Rectal smooth muscle tissue (tissue), 1 donor: ENCODE measurements around the gene DEPP1.
"Not testable (repeated sequence)": the region's sequence is repeated elsewhere in the genome, so short reads cannot be mapped to it uniquely, and the experiment has no call there.

ENCODE experiments used
- H3K27ac ChIP-seq: one replicate; pipeline ENCODE4 v1.7.0; 2013; ENCODE audit warnings: low read depth, low read length, inconsistent platforms
- H3K27me3 ChIP-seq: one replicate; pipeline ENCODE4 v1.7.0; 2013; ENCODE audit warnings: low read length; ENCODE audit not compliant: control insufficient read depth, insufficient read depth
- H3K36me3 ChIP-seq: one replicate; pipeline ENCODE4 v1.7.0; 2013; ENCODE audit warnings: low read length; ENCODE audit not compliant: control insufficient read depth, insufficient read depth
- H3K4me1 ChIP-seq: one replicate; pipeline ENCODE4 v1.7.0; 2013; ENCODE audit warnings: low read length; ENCODE audit not compliant: control insufficient read depth, insufficient read depth
- H3K4me3 ChIP-seq: one replicate; pipeline ENCODE4 v1.7.0; 2013; ENCODE audit warnings: low read length
- H3K9ac ChIP-seq: one replicate; pipeline ENCODE4 v1.7.0; 2013; ENCODE audit warnings: low read length

DEPP1 gene, protein sequence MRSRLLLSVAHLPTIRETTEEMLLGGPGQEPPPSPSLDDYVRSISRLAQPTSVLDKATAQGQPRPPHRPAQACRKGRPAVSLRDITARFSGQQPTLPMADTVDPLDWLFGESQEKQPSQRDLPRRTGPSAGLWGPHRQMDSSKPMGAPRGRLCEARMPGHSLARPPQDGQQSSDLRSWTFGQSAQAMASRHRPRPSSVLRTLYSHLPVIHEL

GRCh38 chr10:44978570-44979280 is at the start of gene DEPP1:
Gene DEPP1 (minus strand): TSS chr10:44978809. CDS start chr10:44978030, 779 bp downstream.
- Histone ChIP-seq H3K27me3 (no peaks in the 10 kb centered on the region), H3K9ac (no peak within 1 kb of the TSS), H3K4me1 (peaks cover 36% of the 10 kb centered on the region), H3K4me3 (peak within 1 kb of the TSS; percentile 64), H3K36me3 (no peaks in the 10 kb centered on the region), H3K27ac (peak within 1 kb of the TSS; percentile 82)

- Histone ChIP-seq H3K27ac (no peak overlapping the region), H3K27me3 (no peaks in the 10 kb centered on the region), H3K9ac (no peak overlapping the region), H3K4me1 (no peaks in the 10 kb centered on the region), H3K4me3 (no peak overlapping the region), H3K36me3 (no peaks in the 10 kb centered on the region)
Measured at GRCh38 chr10:45023426-45023825, 44.8 kb upstream of the DEPP1 start.

- Histone ChIP-seq H3K9ac (no peak overlapping the region), H3K36me3 (no peaks in the 10 kb centered on the region), H3K4me3 (no peak overlapping the region), H3K27me3 (no peaks in the 10 kb centered on the region), H3K4me1 (no peaks in the 10 kb centered on the region), H3K27ac (no peak overlapping the region)
Measured at GRCh38 chr10:45015590-45015989, 37.0 kb upstream of the DEPP1 start.

DNA sequence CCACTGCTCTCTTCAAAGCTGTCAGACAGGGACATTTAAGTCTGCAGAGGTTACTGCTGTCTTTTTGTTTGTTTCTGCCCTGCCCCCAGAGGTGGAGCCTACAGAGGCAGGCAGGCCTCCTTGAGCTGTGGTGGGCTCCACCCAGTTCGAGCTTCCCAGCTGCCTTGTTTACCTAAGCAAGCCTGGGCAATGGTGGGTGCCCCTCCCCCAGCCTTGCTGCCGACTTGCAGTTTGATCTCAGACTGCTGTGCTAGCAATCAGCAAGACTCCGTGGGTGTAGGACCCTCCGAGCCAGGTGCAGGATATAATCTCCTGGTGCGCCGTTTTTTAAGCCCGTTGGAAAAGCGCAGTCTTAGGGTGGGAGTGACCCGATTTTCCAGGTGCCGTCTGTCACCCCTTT is 35.9 kb upstream of the DEPP1 start:
- not testable (repeated sequence) for H3K4me3 ChIP-seq, H3K27ac ChIP-seq, H3K27me3 ChIP-seq, H3K36me3 ChIP-seq, H3K4me1 ChIP-seq, H3K9ac ChIP-seq

- H3K36me3 ChIP-seq: no peaks in the 10 kb centered on the region
- peaks cover 2% of the 10 kb centered on the region for H3K4me1 ChIP-seq
- no peak overlapping the region for H3K9ac ChIP-seq
- H3K27me3 ChIP-seq: no peaks in the 10 kb centered on the region
- H3K4me3 ChIP-seq: no peak overlapping the region
- H3K27ac ChIP-seq: no peak overlapping the region
Measured at GRCh38 chr10:45008524-45009161, 30.0 kb upstream of the DEPP1 start.

- no peak overlapping the region for H3K4me3 ChIP-seq
- peaks cover 2% of the 10 kb centered on the region for H3K4me1 ChIP-seq
- H3K27me3 ChIP-seq: no peaks in the 10 kb centered on the region
- H3K27ac ChIP-seq: no peak overlapping the region
- H3K9ac ChIP-seq: no peak overlapping the region
- no peaks in the 10 kb centered on the region for H3K36me3 ChIP-seq
Measured at GRCh38 chr10:45006276-45007030, 27.8 kb upstream of the DEPP1 start.

- H3K27me3 ChIP-seq: no peaks in the 10 kb centered on the region
- H3K36me3 ChIP-seq: no peaks in the 10 kb centered on the region
- H3K27ac ChIP-seq: no peak overlapping the region
- peaks cover 2% of the 10 kb centered on the region for H3K4me1 ChIP-seq
- H3K4me3 ChIP-seq: no peak overlapping the region
- H3K9ac ChIP-seq: no peak overlapping the region
Measured at GRCh38 chr10:45005284-45005683, 26.7 kb upstream of the DEPP1 start.

- H3K27ac ChIP-seq: no peak overlapping the region
- no peak overlapping the region for H3K9ac ChIP-seq
- no peak overlapping the region for H3K4me3 ChIP-seq
- H3K4me1 ChIP-seq: peaks cover 2% of the 10 kb centered on the region
- no peaks in the 10 kb centered on the region for H3K27me3 ChIP-seq
- H3K36me3 ChIP-seq: no peaks in the 10 kb centered on the region
Measured at GRCh38 chr10:45004661-45005060, 26.1 kb upstream of the DEPP1 start.

GRCh38 chr10:45003432-45004000 is 24.9 kb upstream of the DEPP1 start:
- Histone ChIP-seq H3K9ac (no peak overlapping the region), H3K27ac (no peak overlapping the region), H3K4me1 (peaks cover 2% of the 10 kb centered on the region), H3K27me3 (no peaks in the 10 kb centered on the region), H3K36me3 (no peaks in the 10 kb centered on the region), H3K4me3 (no peak overlapping the region)

DNA sequence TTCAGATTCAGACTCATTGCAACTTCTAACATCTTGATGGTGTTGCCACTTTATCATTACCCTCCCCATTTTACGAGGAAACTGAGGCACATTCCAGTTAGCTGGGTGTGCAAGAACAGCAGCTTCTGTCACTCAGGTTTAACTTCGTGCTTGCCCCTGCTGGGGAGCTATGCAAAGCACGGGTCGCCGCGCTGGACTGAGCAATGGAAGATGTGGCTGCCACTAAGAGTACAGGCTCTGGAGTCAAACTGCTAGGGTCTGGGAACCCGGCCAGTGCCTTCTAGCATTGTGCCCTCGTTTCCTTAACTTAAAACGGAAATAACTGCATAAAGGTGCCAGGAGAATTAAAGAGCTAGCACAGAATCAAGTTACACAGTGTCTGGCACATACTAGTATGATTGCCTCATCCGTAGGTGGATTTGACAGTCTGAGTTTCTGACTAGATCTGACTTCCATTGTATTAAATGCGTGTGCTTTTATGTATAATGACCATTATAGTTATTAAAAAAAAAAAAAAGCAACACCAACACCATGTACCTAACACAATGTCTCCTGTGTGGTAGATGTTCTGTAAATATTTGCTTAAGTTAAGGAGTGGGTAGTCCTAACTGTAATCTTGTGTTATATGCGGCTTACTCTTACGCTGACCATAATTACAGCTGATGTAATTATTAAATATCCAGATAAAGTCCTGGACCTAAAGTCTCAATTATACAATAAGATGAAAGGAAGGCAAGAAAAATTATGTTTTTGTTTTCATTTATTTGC is 23.0 kb upstream of the DEPP1 start:
- peak overlapping the region; percentile 95 for H3K27ac ChIP-seq
- no peaks in the 10 kb centered on the region for H3K27me3 ChIP-seq
- H3K36me3 ChIP-seq: no peaks in the 10 kb centered on the region
- H3K4me3 ChIP-seq: peak overlapping the region; percentile 85
- peak overlapping the region; percentile 59 for H3K9ac ChIP-seq
- H3K4me1 ChIP-seq: peaks cover 6% of the 10 kb centered on the region

GRCh38 chr10:45000752-45001380 is 22.3 kb upstream of the DEPP1 start, which contains the start of gene ZNF22:
Gene ZNF22 (plus strand): TSS chr10:45000923. CDS start chr10:45003369, 2,446 bp downstream.
- Histone ChIP-seq H3K27ac (peak within 1 kb of the TSS; percentile 95), H3K36me3 (no peaks in the 10 kb centered on the region), H3K27me3 (no peaks in the 10 kb centered on the region), H3K9ac (peak within 1 kb of the TSS; percentile 59), H3K4me3 (peak within 1 kb of the TSS; percentile 85), H3K4me1 (peaks cover 13% of the 10 kb centered on the region)
